PFSK-1 (cell line): Measurements from ENCODE around the gene NT5C2.

Source experiments
- FOXP2 ChIP-seq: optimal IDR thresholded peaks from 2 replicates; pipeline ENCODE3; 2011; ENCODE audit warnings: borderline replicate concordance, control low read depth, inconsistent platforms; ENCODE audit not compliant: insufficient read depth; ENCODE audit errors: extremely low read length, extremely low read depth
- POLR2AphosphoS5 ChIP-seq: IDR thresholded peaks from 2 replicates; pipeline ENCODE4 v1.6.1; 2012; ENCODE audit warnings: low read depth, mild to moderate bottlenecking, control low read depth, low read length, moderate library complexity
- SIN3A ChIP-seq: IDR thresholded peaks from 2 replicates; pipeline ENCODE4 v1.6.1; 2012; ENCODE audit warnings: mild to moderate bottlenecking, low read length, moderate library complexity, borderline replicate concordance; ENCODE audit not compliant: insufficient read depth
- TAF1 ChIP-seq: IDR thresholded peaks from 2 replicates; pipeline ENCODE4 v1.6.1; 2012; ENCODE audit warnings: low read length, control low read depth, borderline replicate concordance; ENCODE audit not compliant: insufficient read depth
- TF ChIP-seq, protein P1 (sequence below), 2 experiments: IDR thresholded peaks; 2 replicates each; pipeline versions ENCODE4 v1.6.1 to v1.8.0; 2011 to 2012; ENCODE audit warnings: low read depth in 2 of 2, low read length in 2 of 2, control low read depth in 1 of 2, inconsistent platforms in 1 of 2, mild to moderate bottlenecking in 1 of 2, moderate library complexity in 1 of 2; ENCODE audit not compliant: insufficient read depth in 1 of 2

Gene NT5C2

DNA sequence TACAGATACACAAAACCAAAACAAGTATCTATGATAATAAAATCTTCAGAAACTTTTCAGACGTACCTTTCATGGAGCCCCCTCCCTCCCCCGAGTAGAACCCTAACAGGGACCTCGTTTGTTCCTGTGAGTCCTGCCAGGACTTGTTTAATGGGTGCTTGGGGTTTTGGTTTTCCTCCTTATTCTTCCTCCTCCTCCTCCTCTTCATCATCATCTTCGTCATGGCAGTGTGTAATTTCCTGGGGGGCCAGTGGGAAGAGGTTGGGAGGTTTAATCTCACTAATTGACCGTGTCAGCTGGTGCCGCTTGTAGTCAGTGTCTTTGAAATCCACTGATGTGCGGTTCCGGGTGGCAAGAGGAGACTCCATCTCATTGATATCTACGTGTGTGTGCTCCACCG is 103.6 kb downstream of the NT5C2 start:
- TF ChIP-seq, protein P1, sequence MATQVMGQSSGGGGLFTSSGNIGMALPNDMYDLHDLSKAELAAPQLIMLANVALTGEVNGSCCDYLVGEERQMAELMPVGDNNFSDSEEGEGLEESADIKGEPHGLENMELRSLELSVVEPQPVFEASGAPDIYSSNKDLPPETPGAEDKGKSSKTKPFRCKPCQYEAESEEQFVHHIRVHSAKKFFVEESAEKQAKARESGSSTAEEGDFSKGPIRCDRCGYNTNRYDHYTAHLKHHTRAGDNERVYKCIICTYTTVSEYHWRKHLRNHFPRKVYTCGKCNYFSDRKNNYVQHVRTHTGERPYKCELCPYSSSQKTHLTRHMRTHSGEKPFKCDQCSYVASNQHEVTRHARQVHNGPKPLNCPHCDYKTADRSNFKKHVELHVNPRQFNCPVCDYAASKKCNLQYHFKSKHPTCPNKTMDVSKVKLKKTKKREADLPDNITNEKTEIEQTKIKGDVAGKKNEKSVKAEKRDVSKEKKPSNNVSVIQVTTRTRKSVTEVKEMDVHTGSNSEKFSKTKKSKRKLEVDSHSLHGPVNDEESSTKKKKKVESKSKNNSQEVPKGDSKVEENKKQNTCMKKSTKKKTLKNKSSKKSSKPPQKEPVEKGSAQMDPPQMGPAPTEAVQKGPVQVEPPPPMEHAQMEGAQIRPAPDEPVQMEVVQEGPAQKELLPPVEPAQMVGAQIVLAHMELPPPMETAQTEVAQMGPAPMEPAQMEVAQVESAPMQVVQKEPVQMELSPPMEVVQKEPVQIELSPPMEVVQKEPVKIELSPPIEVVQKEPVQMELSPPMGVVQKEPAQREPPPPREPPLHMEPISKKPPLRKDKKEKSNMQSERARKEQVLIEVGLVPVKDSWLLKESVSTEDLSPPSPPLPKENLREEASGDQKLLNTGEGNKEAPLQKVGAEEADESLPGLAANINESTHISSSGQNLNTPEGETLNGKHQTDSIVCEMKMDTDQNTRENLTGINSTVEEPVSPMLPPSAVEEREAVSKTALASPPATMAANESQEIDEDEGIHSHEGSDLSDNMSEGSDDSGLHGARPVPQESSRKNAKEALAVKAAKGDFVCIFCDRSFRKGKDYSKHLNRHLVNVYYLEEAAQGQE (IDR thresholded peaks at IDR 0.05; ENCODE audit: insufficient read depth in 1 of 2, low read depth in 2 of 2, low read length in 2 of 2): no peak
- TF ChIP-seq TAF1: no peak
- TF ChIP-seq FOXP2: no peak
- no peak for TF ChIP-seq POLR2AphosphoS5
- no peak for TF ChIP-seq SIN3A

GRCh38 chr10:103086799-103087198 is 106.3 kb downstream of the NT5C2 start:
- TF ChIP-seq POLR2AphosphoS5 (no peak), SIN3A (no peak), FOXP2 (no peak), TAF1 (no peak)
- TF ChIP-seq, protein P1 (IDR thresholded peaks at IDR 0.05; ENCODE audit: insufficient read depth in 1 of 2, low read depth in 2 of 2, low read length in 2 of 2): no peak

GRCh38 chr10:103086261-103086660 is 106.8 kb downstream of the NT5C2 start:
- TF ChIP-seq, protein P1 (IDR thresholded peaks at IDR 0.05; ENCODE audit: insufficient read depth in 1 of 2, low read depth in 2 of 2, low read length in 2 of 2): no peak
- TF ChIP-seq TAF1: no peak
- no peak for TF ChIP-seq SIN3A
- no peak for TF ChIP-seq FOXP2
- no peak for TF ChIP-seq POLR2AphosphoS5

DNA sequence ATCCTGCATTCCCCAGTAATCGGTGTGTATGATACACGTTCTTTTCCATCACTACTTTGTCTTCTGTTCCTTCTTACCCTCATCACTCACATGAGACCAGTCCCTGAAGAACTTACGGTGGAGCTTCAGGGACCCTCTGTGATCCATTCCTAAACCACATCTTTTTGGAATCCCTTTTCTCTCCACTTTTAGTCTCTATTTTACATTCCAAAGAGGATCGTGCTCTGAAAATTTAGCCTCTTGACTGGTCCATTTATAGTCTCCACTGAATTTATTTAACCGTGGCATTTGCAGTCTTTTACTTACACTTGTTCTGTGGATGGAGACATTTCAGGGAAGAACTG is 109.1 kb downstream of the NT5C2 start:
- TF ChIP-seq POLR2AphosphoS5 (no peak), SIN3A (no peak), FOXP2 (no peak), TAF1 (no peak)

- TF ChIP-seq SIN3A (no peak), TAF1 (no peak), FOXP2 (no peak), POLR2AphosphoS5 (no peak)
- TF ChIP-seq, protein P1 (IDR thresholded peaks at IDR 0.05; ENCODE audit: insufficient read depth in 1 of 2, low read depth in 2 of 2, low read length in 2 of 2): no peak
Observed at GRCh38 chr10:103083266-103083976, 109.7 kb downstream of the NT5C2 start.
